Dedifferentiated amniotic fluid mesenchymal stem cell (primary cell): ENCODE data around the gene FTCD.

Experiments
- DNase-seq: peaks from one replicate; pipeline ENCODE4 v3.0.0-alpha.2; 2016; ENCODE audit errors: extremely low spot score

The FTCD gene

DNA sequence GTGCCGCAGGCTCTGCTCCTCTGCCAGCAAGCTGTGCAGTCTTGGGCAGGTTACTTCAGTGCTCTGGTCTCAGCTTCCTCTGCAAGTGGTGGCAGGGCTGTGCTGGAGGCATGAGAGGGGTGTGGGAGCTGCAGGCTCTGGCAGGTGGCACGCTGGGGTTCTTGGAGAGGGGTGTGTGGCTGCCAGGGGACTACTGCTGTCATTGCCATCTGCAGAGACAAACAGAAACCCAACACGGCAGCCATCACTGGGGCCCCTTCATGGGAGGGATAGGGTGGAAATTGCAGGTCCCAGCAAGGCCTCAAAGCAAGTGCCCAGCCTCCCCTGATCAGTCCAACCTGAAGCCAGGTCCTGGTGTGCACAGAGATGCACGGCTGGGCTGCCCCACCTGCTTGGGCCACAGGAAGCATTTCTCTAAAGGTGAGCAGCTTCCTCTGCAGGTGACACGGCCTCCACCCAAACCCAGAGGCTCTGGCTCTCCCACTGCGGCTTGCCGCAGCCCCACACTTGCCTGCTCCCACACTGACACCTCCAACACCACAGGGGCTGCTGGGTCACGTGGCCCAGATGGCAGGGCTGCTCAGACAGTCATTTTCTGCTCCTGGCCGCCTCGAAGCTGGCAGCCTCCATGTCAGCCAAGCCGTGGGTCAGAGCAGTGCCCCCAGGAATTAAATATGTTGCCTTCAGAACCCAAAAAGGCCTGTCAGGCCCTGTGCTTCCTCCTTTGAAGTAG lies 61.5 kb downstream of the FTCD start:
- DNase-seq, result no peak

DNA sequence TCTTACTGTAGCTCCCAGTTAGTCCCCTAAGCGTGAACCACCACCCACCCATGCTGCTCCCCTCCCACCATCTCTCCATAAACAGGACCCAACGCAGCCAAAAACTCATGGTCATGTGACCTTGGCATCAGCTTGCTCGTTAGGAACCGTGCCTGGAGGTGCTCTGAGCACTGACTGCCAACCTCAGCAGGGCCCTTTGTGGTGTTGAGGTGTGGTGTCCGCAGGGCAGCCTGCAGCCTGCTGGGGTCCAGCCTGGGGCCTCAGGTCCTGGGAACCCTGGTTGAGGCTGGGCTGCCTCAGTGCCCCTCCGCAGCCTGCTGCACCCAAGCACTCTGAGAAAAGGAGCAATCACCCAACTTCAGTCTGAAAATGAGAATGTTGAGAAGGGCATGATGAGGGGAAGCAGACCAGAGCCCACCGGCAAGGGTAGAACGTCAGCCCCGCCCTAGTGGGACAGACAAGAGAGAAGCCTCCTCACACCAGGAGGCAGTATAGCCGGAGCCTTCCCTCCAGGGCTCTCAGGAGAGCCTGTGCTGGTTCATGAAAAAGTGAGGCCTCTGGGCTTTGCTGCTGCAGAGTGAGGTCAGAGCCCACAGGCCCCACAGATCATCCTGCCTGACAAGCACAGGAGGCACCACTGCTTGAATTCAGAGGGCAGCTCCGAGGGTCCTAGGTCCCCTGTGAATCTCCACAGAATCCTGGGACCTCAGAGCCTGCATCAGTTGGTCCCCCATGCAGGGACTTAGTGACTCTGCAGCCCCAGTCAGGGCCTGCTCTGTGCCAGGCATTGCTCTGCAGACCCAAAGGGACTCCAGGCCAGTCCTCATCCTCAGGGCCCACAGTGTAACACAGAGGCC lies 62.3 kb downstream of the FTCD start:
- DNase-seq, result no peak

DNA sequence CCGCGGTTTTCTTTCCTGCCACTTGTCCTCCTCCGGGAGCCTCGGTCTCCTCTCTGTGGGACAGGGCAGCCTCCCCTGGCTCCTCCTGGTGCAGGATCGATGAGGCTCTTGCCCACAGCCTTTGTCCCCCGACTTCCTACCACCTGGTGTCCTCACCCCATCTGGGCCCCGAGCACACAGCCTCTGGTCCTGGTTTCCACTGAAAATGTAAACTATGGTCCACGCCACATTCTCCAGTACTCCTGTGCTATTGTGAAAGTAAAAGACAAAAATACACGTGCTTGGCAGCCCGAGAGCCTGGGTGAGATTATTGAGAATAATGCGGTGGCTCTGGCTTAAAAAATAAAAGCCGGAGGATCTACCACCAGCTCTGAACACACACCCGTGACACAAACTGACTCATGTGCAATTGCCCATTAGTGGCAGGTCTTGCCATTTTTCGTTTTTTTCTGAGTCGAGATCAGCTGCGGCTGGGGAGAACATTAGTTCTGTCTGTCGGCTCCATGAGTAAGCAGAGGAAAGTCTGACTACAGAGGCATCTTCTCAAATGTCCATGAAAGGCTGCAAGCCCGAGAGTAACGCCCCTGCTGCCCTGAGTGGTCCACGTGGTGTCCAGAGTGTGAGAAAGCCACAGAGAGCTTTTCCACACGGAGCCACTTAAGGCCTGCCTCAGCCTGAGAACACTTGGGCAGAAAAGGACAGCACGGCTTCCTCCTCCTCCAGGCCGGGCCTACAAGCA lies 63.2 kb downstream of the FTCD start:
- peak; percentile 97 for DNase-seq

DNA sequence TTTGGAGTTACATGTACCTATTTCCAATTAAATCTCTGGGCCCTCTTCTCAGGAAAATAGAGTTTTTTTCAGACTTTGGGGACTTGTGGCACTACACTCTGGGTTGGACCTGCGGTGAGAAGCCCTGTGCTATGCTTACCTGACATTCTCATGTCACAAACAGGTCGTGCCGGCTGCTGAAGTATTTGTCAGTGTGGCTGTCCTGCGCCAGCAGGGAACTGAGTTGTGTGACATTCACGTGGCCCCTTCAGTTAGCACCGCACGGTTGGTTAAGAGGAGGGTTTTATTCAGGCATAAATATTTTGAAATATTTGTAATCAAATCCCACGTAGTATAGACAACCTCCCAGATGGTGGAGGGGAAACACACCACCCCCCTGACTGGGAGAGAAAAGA lies 63.8 kb downstream of the FTCD start:
- DNase-seq, result no peak

DNA sequence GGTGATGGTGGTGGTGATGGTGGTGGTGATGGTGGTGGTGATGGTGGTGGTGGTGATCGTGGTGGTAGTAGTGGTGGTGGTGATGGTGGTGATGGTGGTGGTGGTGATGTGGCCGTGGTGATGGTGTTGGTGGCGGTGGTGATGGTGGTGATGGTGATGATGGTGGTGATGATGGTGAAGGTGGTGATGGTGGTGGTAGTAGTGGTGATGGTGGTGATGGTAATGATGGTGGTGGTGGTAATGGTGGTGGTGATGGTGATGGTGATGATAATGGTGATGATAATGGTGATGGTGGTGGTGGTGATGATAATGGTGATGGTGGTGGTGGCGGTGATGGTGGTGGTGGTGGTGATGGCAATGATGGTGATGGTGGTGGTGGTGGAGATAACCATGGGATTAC lies 64.3 kb downstream of the FTCD start:
- DNase-seq, result no peak

DNA sequence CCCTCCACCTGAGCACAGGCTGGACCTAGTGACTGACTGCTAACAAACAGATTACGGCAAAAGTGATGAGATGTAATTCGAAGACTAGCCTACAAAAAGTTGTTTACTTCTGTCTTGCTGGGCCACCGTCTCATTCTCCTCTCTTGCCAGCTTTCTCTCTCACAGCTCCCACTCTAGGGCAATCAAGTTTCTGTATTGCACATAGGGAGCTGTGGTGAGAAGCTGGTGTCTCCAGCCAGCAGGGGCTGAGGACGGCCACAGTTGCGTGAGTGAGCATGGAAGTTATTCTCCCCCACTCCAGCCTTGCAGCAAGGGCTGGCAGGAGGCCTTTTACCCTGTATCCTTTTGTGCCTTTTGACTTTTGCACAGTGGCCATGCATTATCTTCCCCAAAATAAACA lies 66.1 kb downstream of the FTCD start:
- DNase-seq, result no peak

DNA sequence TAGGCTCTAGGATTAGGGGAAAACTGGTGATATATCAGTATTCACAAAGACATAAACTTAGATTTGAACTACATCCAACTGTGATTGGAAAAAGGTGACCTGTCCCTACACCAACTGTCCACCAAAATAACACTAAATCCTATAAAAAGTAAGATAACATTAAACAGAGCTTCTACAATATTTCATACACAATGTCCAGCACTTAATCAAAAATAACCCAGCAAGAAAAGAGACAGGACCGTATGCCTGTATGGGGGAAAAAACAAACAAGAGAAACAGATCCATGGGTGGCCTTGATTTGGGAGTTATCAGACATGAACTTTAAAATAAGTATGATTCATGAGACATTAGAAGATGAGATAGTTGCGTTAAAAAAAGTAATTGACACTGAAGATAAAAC lies 67.2 kb downstream of the FTCD start:
- no peak for DNase-seq

DNA sequence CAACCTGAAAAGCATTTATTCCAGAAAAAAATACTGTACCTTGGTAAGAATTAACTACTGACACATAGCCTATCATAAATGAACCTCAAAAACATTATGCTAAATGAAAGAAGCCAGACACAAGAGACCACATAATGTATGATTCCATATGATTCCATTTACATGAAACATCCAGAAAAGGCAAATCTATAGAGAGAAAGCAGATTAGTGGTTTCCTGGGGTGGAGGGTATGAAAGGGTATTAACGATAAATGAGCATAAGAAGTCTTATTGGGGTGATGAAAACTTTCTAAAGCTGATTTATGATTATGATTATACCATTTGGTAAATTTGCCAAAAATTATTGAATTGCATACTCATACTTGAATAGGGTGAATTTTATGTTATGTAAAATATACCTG lies 67.7 kb downstream of the FTCD start:
- DNase-seq, result no peak
